ENCODE results near the gene TEF.
"Not testable (repeated sequence)": the region's sequence is repeated elsewhere in the genome, so short reads cannot be mapped to it uniquely, and the experiment has no call there.

TEF gene

GRCh38 chr22:41417622-41418390, 36.1 kb downstream of the TEF start:
- no peak for FAIRE-seq
- DNase-seq (ENCODE audit: insufficient read length, low spot score) = no peak
- no peak for TF ChIP-seq CTCF (IDR thresholded peaks at IDR 0.05; ENCODE audit: insufficient read depth, missing control alignments)

- no peak for TF ChIP-seq CTCF (IDR thresholded peaks at IDR 0.05; ENCODE audit: insufficient read depth, missing control alignments)
- FAIRE-seq (no peak), DNase-seq (ENCODE audit: insufficient read length, low spot score) (no peak)
Measured at GRCh38 chr22:41418717-41419116, 37.0 kb downstream of the TEF start.

GRCh38 chr22:41425660-41426365, 44.1 kb downstream of the TEF start:
- no peak for FAIRE-seq
- no peak for TF ChIP-seq CTCF (IDR thresholded peaks at IDR 0.05; ENCODE audit: insufficient read depth, missing control alignments)
- DNase-seq (ENCODE audit: insufficient read length, low spot score) = no peak

GRCh38 chr22:41429232-41429950, 47.6 kb downstream of the TEF start:
- no peak for TF ChIP-seq CTCF (IDR thresholded peaks at IDR 0.05; ENCODE audit: insufficient read depth, missing control alignments)
- FAIRE-seq = no peak
- no peak for DNase-seq (ENCODE audit: insufficient read length, low spot score)

GRCh38 chr22:41429951-41430332, 48.2 kb downstream of the TEF start:
- TF ChIP-seq CTCF (IDR thresholded peaks at IDR 0.05; ENCODE audit: insufficient read depth, missing control alignments) = no peak
- DNase-seq (ENCODE audit: insufficient read length, low spot score) (no peak), FAIRE-seq (no peak)

- FAIRE-seq (no peak), DNase-seq (ENCODE audit: insufficient read length, low spot score) (no peak)
- TF ChIP-seq CTCF (IDR thresholded peaks at IDR 0.05; ENCODE audit: insufficient read depth, missing control alignments) = no peak
Measured at GRCh38 chr22:41431656-41432055, 49.9 kb downstream of the TEF start.

GRCh38 chr22:41433480-41433879, 51.7 kb downstream of the TEF start:
- FAIRE-seq; DNase-seq (ENCODE audit: insufficient read length, low spot score): not testable (repeated sequence)

- not testable (repeated sequence) for FAIRE-seq; DNase-seq (ENCODE audit: insufficient read length, low spot score)
Measured at GRCh38 chr22:41434361-41435003, 52.7 kb downstream of the TEF start.
